Activated B cell treated with CpG ODN at 0.5 μM for 24 hours (primary cell): ENCODE data around the gene MRPL4. TPM values are rescaled to one million over a fixed set of nuclear protein-coding genes. Genes with fewer than 3 reads are reported as not detected.
A peak's percentile ranks its signal among the peaks of the same experiment; 100 is the strongest.

ENCODE experiments used
- ATAC-seq: fragments of 200-7000 bp; cut with Tn5 transposase; one replicate; pipeline ENCODE4 v1.10.0; 2021; ENCODE audit warnings: low read depth, mild to moderate bottlenecking, moderate library complexity
- CTCF ChIA-PET: fragments of 350-600 bp; sonication (Branson Sonifier 250); formaldehyde crosslinking; loops from one replicate; lab custom pipeline; 2021; ENCODE audit warnings: antibody characterized with exemption; lab: Charles Lee
- POLR2A ChIA-PET: fragments of 350-600 bp; sonication (Branson Sonifier 250); formaldehyde crosslinking; loops from one replicate; lab custom pipeline; 2021; ENCODE audit warnings: antibody characterized with exemption; lab: Charles Lee
- DNase-seq: peaks from one replicate; pipeline ENCODE4 v3.0.0; 2022
- H3K27ac Mint-ChIP-seq: one replicate; pipeline ENCODE4 v1.8.0; 2020; ENCODE audit warnings: mixed read lengths
- H3K27me3 Mint-ChIP-seq: one replicate; pipeline ENCODE4 v1.8.0; 2021; ENCODE audit warnings: mixed read lengths
- H3K36me3 Mint-ChIP-seq: one replicate; pipeline ENCODE4 v1.8.0; 2021; ENCODE audit warnings: low read depth, mixed read lengths
- H3K4me1 Mint-ChIP-seq: one replicate; pipeline ENCODE4 v1.8.0; 2021; ENCODE audit warnings: mixed read lengths
- H3K4me3 Mint-ChIP-seq: one replicate; pipeline ENCODE4 v1.8.0; 2020; ENCODE audit warnings: mild to moderate bottlenecking, mixed read lengths
- H3K9me3 Mint-ChIP-seq: one replicate; pipeline ENCODE4 v1.8.0; 2020; ENCODE audit warnings: mixed read lengths
- intact Hi-C: fragments of 100-400 bp; cut with micrococcal nuclease; formaldehyde crosslinking; loops from one replicate; pipeline ENCODE4 v1.15.1; 2024
- total RNA-seq: library from RNA; stranded (reverse); gene quantifications from 2 replicates; pipeline ENCODE4 v1.2.3, GENCODE V29; 2022
- TF ChIP-seq, protein P1 (sequence below): fragments of 200-600 bp; IDR thresholded peaks from one replicate; pipeline ENCODE4 v1.8.0; 2022; ENCODE audit warnings: antibody characterized with exemption, mild to moderate bottlenecking

The MRPL4 gene
- total RNA-seq, 1 donor from 2014 or later: 66.9 TPM

DNA sequence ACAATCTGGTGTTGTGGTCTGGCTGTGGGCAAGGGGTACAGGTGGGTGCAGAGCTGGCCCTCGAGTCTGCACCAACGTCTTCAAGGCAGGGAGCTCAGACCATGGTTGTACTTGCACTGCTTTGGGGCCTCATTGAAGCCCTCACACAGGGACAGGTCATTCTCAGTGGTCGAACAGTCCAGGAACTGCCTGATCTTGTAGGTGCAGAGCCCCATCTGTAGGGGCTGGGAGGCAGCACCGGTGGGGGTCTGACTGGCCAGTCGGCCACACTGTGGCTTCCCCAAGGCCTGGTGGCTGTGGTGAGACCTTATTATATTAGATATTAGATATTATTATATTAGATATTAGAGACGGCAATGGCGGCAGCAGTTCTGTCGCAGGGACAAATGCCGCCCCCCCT is 34.9 kb upstream of the MRPL4 start:
- TF ChIP-seq, protein P1, sequence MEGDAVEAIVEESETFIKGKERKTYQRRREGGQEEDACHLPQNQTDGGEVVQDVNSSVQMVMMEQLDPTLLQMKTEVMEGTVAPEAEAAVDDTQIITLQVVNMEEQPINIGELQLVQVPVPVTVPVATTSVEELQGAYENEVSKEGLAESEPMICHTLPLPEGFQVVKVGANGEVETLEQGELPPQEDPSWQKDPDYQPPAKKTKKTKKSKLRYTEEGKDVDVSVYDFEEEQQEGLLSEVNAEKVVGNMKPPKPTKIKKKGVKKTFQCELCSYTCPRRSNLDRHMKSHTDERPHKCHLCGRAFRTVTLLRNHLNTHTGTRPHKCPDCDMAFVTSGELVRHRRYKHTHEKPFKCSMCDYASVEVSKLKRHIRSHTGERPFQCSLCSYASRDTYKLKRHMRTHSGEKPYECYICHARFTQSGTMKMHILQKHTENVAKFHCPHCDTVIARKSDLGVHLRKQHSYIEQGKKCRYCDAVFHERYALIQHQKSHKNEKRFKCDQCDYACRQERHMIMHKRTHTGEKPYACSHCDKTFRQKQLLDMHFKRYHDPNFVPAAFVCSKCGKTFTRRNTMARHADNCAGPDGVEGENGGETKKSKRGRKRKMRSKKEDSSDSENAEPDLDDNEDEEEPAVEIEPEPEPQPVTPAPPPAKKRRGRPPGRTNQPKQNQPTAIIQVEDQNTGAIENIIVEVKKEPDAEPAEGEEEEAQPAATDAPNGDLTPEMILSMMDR: no peak
- Mint-ChIP-seq H3K4me3 (no peak overlapping the region), H3K4me1 (peaks cover 6% of the 10 kb centered on the region), H3K36me3 (no peaks in the 10 kb centered on the region), H3K9me3 (no peaks in the 10 kb centered on the region), H3K27ac (no peak overlapping the region), H3K27me3 (no peaks in the 10 kb centered on the region)
- no peak for DNase-seq
- ATAC-seq: no peak
- intact Hi-C loops: loop anchor here (5.0 kb wide), 1 partner anchor 35 kb away; the partner anchor contains the start of gene MRPL4
- CTCF ChIA-PET: interaction anchor here (1.1 kb wide), 1 partner anchor 33 kb away, joined by 6 read pairs; no protein-coding TSS in a partner anchor
- POLR2A ChIA-PET: no interaction called here

DNA sequence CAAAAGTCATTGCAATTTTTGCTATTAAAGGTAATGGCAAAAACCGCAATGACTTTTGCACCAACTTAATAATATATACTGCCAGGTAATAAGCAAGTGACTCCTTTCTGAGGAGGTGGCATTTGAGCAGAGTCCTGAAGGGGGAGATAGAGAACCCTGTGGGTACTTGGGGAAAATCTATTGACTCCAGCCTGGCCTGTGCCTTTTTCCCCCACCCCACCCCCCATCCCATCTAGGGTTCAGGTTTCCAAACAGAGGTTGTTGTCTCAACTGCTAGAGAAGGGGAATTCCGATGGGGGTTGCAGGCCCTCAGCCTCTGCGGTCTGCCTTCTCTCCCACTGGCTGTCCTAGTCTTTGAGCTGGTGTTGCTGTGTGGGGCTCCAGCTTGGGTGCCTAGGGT is 32.3 kb upstream of the MRPL4 start:
- no peak overlapping the region for H3K27ac Mint-ChIP-seq
- ChIA-PET CTCF (interaction anchor here (1.0 to 2.0 kb wide), 5 partner anchors 9 to 40 kb away, joined by 3 to 16 read pairs (median 4); no protein-coding TSS in a partner anchor), POLR2A (interaction anchor here (0.6 to 1.8 kb wide), 6 partner anchors 11 to 208 kb away, joined by 3 to 12 read pairs (median 8); partner anchors contain the start of gene S1PR2)
- intact Hi-C loops: loop anchor here (5.0 kb wide), 1 partner anchor 33 kb away; the partner anchor contains the start of gene MRPL4
- no peaks in the 10 kb centered on the region for H3K27me3 Mint-ChIP-seq
- H3K9me3 Mint-ChIP-seq: no peaks in the 10 kb centered on the region
- H3K4me1 Mint-ChIP-seq: peaks cover 9% of the 10 kb centered on the region
- peaks cover 2% of the 10 kb centered on the region for H3K36me3 Mint-ChIP-seq
- DNase-seq (no peak), ATAC-seq (peak; percentile 87)
- H3K4me3 Mint-ChIP-seq: no peak overlapping the region
- TF ChIP-seq, protein P1: no peak

DNA sequence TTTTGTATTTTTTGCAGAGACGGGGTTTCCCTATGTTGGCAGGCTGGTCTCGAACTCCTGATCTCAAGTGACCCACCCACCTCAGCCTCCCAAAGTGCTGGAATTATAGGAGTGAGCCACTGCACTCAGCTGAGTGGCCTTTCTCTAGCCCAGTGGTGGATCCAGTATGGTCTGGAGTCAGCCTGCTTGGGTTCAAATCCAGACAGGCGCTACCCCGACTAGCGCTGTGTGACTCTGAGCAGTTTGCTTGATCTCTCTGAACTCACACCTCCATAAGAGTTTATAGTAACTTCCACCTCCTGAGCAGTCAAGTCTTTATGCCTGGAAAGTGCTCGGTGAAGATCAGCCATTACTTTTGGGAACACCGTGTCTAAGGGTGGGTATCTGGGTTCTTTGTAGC is 31.3 kb upstream of the MRPL4 start:
- Mint-ChIP-seq H3K27me3 (no peaks in the 10 kb centered on the region), H3K4me1 (peaks cover 9% of the 10 kb centered on the region), H3K4me3 (no peak overlapping the region), H3K27ac (no peak overlapping the region), H3K36me3 (peaks cover 2% of the 10 kb centered on the region), H3K9me3 (no peaks in the 10 kb centered on the region)
- no peak for ATAC-seq
- no peak for DNase-seq
- ChIA-PET POLR2A (interaction anchor here (0.6 to 1.8 kb wide), 4 partner anchors 10 to 120 kb away, joined by 4 to 12 read pairs (median 9); partner anchors contain the start of gene S1PR2), CTCF (interaction anchor here (1.4 to 2.0 kb wide), 2 partner anchors 10 to 29 kb away, joined by 3 to 16 read pairs; no protein-coding TSS in a partner anchor)
- intact Hi-C loops: no loop called here
- TF ChIP-seq, protein P1: no peak

DNA sequence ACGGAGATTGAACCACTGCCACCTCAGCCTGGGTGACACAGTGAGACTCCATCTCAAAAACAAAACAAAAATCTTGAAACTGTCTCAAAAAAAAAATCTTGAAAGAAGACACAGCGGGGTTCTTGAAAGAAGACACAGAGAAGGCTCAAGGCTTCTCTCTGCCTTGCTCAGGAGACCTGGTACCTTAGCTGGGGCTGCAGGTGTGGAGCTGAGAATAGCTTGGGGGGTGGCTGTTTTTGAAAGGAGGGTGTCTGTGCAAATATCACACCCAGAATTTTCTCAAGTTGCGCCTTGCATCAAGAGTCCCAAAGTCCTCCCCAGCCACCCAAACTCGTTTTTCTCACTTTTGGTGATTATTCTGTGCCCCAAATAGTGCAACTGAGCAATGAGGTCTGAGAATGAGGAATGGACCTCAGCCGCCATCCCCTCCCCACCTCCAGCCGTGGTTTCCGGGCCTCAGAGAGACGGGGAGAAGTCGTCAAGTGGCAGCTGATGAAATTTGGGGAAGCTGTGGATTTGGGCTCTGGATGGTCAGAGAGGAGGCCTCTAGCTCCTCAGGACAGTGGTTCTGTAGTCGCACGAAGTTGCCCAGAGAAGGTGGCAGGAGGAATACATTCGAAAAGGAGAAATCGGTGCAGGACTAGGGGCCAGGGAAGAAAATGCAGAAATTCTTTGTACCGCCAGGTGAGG is 29.7 kb upstream of the MRPL4 start:
- Mint-ChIP-seq H3K36me3 (peaks cover 2% of the 10 kb centered on the region), H3K9me3 (no peaks in the 10 kb centered on the region), H3K4me3 (no peak overlapping the region), H3K4me1 (peaks cover 9% of the 10 kb centered on the region), H3K27me3 (no peaks in the 10 kb centered on the region), H3K27ac (no peak overlapping the region)
- ChIA-PET CTCF (interaction anchor here (0.6 kb wide), 1 partner anchor 868 kb away, joined by 3 read pairs; no protein-coding TSS in a partner anchor), POLR2A (interaction anchor here (0.7 kb wide), 1 partner anchor 180 kb away, joined by 4 read pairs; no protein-coding TSS in a partner anchor)
- DNase-seq (no peak), ATAC-seq (no peak)
- intact Hi-C loops: no loop called here
- TF ChIP-seq, protein P1: no peak
